Activated naive CD8-positive, alpha-beta T cell treated with anti-CD3 and anti-CD28 coated beads, Interleukin-2, amount 50 U/mL, for 16 hours (primary cell): ENCODE measurements around the gene NUDT16.

ENCODE experiments used
- DNase-seq: peaks from one replicate; pipeline ENCODE4 v3.0.0-alpha.2; 2020; ENCODE audit warnings: low read depth, low spot score

Gene NUDT16

GRCh38 chr3:131386429-131387165 lies 5.0 kb downstream of the NUDT16 start:
- DNase-seq, result no peak

DNA sequence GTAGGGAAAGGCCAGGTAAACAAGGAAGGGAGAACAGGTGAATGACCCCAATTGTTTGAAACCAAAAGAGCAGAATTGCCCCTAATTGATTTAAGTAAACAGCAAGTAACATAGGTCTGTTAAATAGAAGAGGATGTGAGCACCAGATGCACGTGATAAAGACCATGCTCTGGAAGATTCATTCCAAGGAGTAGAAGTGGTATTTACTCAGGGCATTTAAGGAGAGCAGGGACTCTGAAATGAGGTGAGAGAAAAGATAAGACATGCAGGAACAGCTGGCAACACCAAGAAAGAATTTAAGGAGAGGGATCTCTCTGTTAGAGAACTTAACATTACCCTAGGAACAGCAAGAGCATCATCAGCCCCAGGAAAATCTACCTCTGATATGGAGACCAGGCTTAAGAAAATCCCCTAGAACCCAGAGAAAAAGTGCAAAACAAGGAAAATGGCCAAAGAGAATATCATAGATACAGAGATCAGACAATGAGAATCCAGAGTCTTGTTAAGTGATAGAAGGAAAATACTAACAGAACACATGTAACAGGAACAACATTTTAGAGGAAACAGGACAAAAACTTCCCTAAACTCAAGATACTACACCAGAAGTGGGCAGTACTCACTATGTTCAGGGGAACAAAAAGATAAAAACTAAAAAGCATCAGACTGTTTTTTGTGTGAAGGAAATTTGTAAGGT lies 6.4 kb downstream of the NUDT16 start:
- no peak for DNase-seq

GRCh38 chr3:131388490-131388799 lies 6.9 kb downstream of the NUDT16 start:
- DNase-seq, result no peak

DNA sequence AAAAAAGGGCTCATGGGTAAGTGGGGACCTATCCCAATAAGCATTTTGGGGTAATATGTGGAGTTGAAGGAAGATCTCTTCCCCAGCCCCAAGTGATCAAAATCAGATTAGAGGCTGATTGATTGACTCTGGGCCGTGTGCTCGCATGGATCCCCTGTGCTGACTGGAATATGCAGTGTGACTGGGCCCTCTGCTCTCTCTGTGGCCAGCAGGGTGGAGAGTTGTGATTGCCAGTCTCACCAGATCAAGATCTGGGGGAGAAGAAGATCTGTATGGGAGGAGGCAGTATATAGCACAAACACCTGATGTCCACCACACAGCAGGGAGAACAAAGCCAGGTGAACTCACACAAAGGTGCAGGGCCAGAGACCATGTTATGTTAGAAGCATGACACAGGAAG lies 8.8 kb downstream of the NUDT16 start:
- no peak for DNase-seq

DNA sequence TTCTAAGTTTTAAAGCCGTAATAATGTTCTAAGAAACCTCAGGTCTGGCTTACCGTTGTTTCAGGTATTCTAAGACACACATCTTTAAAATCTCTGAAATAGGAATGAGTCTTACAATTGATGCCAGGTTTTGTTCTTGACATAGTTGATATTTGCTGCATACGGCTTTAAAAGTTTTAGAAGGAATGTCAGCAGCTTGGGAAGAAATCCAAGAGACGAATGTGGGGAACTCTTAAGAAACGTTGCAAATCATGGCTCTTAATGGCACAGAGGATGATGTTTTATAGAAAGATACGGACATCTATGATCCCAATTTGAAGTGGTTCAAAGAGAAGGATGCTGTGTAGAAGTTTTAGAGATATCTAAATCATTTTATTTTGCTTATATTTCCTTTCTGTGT lies 11.5 kb downstream of the NUDT16 start:
- DNase-seq, result no peak

- no peak for DNase-seq
These were observed 12.3 kb downstream of the NUDT16 start for GRCh38 chr3:131393868-131394267.

DNA sequence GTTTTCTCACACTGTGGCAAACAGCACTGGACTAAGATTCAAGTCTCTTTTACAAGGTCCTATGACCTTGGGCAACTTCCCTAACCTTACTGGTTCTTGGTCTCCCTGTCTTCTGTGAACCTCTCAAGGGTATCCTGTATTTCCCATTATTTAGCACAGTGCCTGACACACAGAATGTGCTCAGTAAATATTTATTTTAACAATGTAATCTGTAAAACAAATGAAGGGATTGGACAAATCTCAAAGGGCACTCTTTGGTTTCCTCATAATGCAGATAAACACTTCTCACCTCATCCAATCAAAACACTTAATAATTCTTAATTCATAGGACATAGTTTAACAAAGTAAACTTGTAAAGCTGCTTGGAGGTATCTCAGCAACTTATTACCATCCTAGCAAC lies 12.8 kb downstream of the NUDT16 start:
- no peak for DNase-seq

DNA sequence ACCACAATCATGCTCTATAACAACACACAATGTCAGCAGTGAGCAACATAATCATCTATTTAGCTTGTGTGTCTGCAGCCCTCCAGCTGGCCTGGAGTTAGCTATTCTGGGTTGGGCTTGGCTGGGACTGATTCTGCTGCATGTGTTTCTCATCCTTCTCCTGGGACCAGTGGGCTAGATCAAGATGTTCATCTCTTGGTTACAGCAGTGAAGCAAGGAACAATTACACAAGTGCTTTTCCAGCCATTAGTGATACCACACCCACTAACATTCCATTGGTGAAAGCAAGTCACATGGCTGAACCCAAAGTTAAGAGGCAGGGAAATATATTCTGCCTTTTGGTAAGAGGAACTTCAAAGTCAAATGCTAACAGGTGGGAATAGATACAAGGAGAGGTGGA lies 14.6 kb downstream of the NUDT16 start:
- no peak for DNase-seq

GRCh38 chr3:131397889-131398288 lies 16.3 kb downstream of the NUDT16 start:
- no peak for DNase-seq

- no peak for DNase-seq
These were observed 20.4 kb downstream of the NUDT16 start for GRCh38 chr3:131401978-131402377.

GRCh38 chr3:131402391-131403039 lies 20.9 kb downstream of the NUDT16 start:
- no peak for DNase-seq

GRCh38 chr3:131403216-131403895 lies 21.8 kb downstream of the NUDT16 start:
- DNase-seq, result no peak

DNA sequence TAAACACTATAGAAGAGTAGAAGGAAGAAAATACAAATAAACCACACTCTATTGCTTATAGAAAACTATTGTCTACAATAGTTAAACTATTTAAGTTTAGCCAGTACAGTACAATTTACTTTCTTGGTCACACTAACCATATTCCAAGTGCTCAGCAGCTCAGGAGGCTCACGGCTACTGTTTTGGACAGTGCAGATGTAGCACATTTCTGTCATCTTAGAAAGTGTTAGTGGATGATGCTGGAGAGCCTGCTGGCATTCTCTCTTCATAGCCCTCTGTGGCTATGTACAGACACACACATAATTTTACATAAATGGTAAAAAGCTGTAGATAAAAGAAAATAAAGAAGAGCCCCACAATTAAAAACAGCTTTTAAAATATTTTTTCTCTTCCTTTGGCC lies 23.8 kb downstream of the NUDT16 start:
- DNase-seq, result no peak

DNA sequence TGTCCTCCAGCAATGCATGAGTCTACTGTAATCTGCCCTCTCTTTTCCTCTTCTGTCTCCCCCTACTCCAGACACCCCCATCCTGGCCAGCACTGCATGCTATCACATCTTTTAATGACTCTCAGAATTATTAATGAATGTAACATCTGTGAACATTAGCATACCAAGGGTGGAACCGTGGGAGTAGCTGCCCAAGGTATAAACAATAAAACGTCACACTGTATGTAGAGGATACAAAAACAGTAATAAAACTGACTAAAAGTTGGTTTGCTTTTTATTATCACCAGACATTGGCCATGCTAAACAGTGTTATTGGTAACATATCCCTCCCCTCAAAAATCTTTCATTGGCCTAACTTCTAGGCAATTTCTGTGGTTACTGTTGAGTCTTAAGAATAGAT lies 24.7 kb downstream of the NUDT16 start:
- no peak for DNase-seq

GRCh38 chr3:131417751-131418150 lies 36.2 kb downstream of the NUDT16 start:
- DNase-seq, result no peak

DNA sequence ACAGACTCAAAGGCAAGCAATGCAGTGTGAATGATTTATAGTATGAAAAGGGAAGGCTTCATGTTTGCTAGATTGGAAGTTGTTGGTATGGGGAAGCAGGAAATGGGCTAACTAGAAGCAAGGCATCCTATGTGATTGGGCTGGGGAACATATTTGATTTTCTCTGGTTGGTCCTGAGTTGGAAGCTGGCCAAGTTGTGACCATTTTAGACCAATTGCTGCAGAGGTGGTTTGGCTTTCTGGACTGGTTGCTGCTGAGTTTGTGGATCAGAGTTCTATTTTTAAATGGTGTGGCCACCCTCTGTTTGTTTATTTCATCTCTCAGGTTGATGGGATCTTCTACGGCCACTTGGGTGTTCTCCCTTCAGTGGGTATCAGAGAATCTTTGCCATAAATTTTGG lies 39.7 kb downstream of the NUDT16 start:
- no peak for DNase-seq

- DNase-seq, result no peak
These were observed 40.5 kb downstream of the NUDT16 start for GRCh38 chr3:131421957-131422498.

DNA sequence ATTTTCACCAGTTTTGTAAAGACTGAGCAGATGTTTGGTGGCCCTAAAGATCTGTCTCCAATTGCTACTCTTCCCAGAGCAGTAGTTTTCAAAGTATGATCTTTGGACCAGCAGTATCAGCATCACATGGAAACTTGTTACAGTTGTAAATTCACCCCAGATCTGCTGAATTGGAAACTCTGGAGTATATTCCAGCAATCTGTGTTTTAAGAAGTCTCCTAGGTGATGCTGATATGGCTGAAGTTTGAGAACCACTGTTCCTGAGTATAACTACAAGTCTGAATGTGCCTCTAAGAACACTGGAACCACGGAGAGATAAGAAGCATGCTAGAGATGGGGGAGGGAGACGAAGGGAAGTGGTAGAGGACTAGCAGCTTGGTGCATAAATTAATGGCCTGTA lies 45.7 kb downstream of the NUDT16 start:
- DNase-seq, result no peak

DNA sequence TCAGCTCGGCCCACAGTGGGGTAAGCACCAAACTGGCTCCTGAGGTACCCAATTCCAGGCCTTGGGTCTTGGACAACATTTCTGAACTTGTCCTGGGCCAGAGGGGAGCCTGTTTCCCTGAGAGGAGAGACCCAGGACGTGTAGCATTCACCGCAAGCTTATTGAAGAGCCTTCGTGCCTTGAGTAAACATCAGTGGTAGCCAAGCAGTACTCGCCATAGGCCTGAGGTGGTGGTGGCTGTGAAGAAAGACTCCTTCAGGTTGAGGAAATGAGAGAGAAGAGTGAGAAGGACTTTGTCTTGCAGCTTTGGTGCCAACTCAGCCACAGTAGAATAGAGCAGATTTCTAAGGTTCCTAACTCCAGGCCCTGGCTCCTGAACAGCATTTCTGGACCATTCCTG lies 50.2 kb downstream of the NUDT16 start:
- no peak for DNase-seq

DNA sequence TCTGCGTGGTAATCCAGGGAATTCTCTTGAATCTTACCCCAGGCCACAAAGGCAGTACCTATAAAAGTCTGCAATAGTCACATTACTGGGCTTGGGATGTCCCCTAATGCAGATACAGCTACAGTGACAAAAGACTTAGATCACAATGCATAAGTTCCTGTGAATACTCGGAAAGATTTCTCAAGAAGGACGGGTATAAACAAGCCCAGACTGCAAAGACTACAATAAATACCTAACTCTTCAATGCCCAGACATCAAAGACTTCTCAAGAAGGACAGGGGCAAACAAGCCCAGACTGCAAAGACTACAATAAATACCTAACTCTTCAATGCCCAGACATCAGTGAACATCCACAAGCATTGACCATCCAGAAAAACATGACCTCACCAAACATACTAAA lies 50.9 kb downstream of the NUDT16 start:
- DNase-seq, result no peak

DNA sequence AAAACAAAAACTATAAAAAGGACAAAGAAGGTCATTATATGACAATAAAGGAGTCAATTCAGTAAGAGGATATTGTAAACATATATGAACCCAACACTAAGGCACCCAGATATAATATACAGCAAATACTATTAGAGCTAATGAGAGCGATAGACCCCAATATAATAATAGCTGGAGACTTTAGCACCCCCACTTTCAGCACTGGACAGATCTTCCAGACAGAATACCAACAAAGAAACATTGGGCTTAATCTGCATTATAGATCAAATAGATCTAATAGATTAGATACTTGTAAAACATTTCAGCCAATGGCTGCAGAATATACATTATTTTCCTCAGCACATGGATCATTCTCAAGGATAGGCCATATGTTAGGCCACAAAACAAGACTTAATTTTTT lies 53.4 kb downstream of the NUDT16 start:
- DNase-seq, result no peak
